NCI-H2107 (cell line): ENCODE data around the gene POLD4.
A peak's percentile ranks its signal among the peaks of the same experiment; 100 is the strongest.

Experiments
- DNase-seq: peaks from one replicate; lab custom pipeline; 2025; lab: John Stamatoyannopoulos, UW

Gene POLD4

GRCh38 chr11:67371189-67371910 lies 18.0 kb upstream of the POLD4 start:
- no peak for DNase-seq

GRCh38 chr11:67370351-67371076 lies 17.2 kb upstream of the POLD4 start:
- no peak for DNase-seq

GRCh38 chr11:67369801-67370284 lies 16.5 kb upstream of the POLD4 start:
- peak; percentile 18 for DNase-seq

- no peak for DNase-seq
Measured at GRCh38 chr11:67369275-67369674, 15.9 kb upstream of the POLD4 start.

GRCh38 chr11:67368621-67369020 lies 15.3 kb upstream of the POLD4 start:
- no peak for DNase-seq

- no peak for DNase-seq
Measured at GRCh38 chr11:67367761-67368227, 14.4 kb upstream of the POLD4 start.

- DNase-seq = no peak
Measured at GRCh38 chr11:67366961-67367760, 13.8 kb upstream of the POLD4 start.

- DNase-seq = no peak
Measured at GRCh38 chr11:67366546-67366945, 13.2 kb upstream of the POLD4 start.

GRCh38 chr11:67365736-67366444 lies 12.5 kb upstream of the POLD4 start:
- DNase-seq = no peak

- DNase-seq = no peak
Measured at GRCh38 chr11:67364783-67365722, 11.7 kb upstream of the POLD4 start.

- DNase-seq = no peak
Measured at GRCh38 chr11:67364169-67364568, 10.8 kb upstream of the POLD4 start.

GRCh38 chr11:67357831-67358670 lies 4.7 kb upstream of the POLD4 start:
- no peak for DNase-seq

- DNase-seq = peak; percentile 32
Measured at GRCh38 chr11:67356864-67357561, 3.7 kb upstream of the POLD4 start.

GRCh38 chr11:67356387-67356863 lies 3.1 kb upstream of the POLD4 start:
- DNase-seq = no peak

- no peak for DNase-seq
Measured at GRCh38 chr11:67355794-67356386, 2.5 kb upstream of the POLD4 start.

GRCh38 chr11:67355023-67355793 lies 1.9 kb upstream of the POLD4 start:
- DNase-seq = no peak

- no peak for DNase-seq
Measured at GRCh38 chr11:67354075-67355022, 1.0 kb upstream of the POLD4 start.
